WTC11 (cell line): ENCODE data around the gene LRRFIP1. TPM values are rescaled to one million over a fixed set of nuclear protein-coding genes. Genes with fewer than 3 reads are reported as not detected.
A peak's percentile ranks its signal among the peaks of the same experiment; 100 is the strongest.

Experiments used
- ATAC-seq: fragments of 200-7000 bp; cut with Tn5 transposase; 2 replicates; pipeline ENCODE4 v1.10.0; 2021; ENCODE audit warnings: mild to moderate bottlenecking, moderate library complexity
- CTCF ChIA-PET: fragments of 300-600 bp; sonication (Branson Sonifier 250); formaldehyde crosslinking; loops from one replicate; lab custom pipeline; 2021; ENCODE audit warnings: antibody characterized with exemption; lab: Charles Lee
- POLR2A ChIA-PET: fragments of 350-600 bp; sonication (Branson Sonifier 250); formaldehyde crosslinking; loops from one replicate; lab custom pipeline; 2021; ENCODE audit warnings: antibody characterized with exemption; lab: Charles Lee
- DNase-seq: peaks from one replicate; pipeline ENCODE4 v3.0.0; 2021; ENCODE audit warnings: low spot score
- H3K27ac Mint-ChIP-seq: 2 replicates; pipeline ENCODE4 v1.8.0; 2021; ENCODE audit warnings: mixed read lengths
- H3K27me3 Mint-ChIP-seq: 2 replicates; pipeline ENCODE4 v1.8.0; 2021; ENCODE audit warnings: low read depth, mild to moderate bottlenecking, moderate library complexity, mixed read lengths
- H3K36me3 Mint-ChIP-seq: 2 replicates; pipeline ENCODE4 v1.8.0; 2021; ENCODE audit warnings: mixed read lengths
- H3K4me1 Mint-ChIP-seq: 2 replicates; pipeline ENCODE4 v1.8.0; 2022; ENCODE audit warnings: mixed read lengths
- H3K4me3 Mint-ChIP-seq: 2 replicates; pipeline ENCODE4 v1.8.0; 2021; ENCODE audit warnings: mild to moderate bottlenecking, moderate library complexity, mixed read lengths
- H3K9me3 Mint-ChIP-seq: 2 replicates; pipeline ENCODE4 v1.8.0; 2021; ENCODE audit warnings: mixed read lengths
- ATF3 ChIP-seq: sonication (generic); formaldehyde crosslinking; conservative IDR thresholded peaks from 2 replicates; pipeline ENCODE4 v1.8.1; 2022; ENCODE audit warnings: mild to moderate bottlenecking, missing genetic modification reagents
- CREB1 ChIP-seq: sonication (generic); formaldehyde crosslinking; IDR thresholded peaks from 2 replicates; pipeline ENCODE4 v1.8.0; 2023; ENCODE audit warnings: mild to moderate bottlenecking, missing genetic modification reagents
- CREM ChIP-seq: sonication (generic); formaldehyde crosslinking; IDR thresholded peaks from 2 replicates; pipeline ENCODE4 v1.8.1; 2022; ENCODE audit warnings: mild to moderate bottlenecking, missing genetic modification reagents, moderate library complexity
- ELF4 ChIP-seq: sonication (generic); formaldehyde crosslinking; IDR thresholded peaks from 2 replicates; pipeline ENCODE4 v1.8.1; 2022; ENCODE audit warnings: low read depth, mild to moderate bottlenecking, moderate library complexity, missing genetic modification reagents
- EMX1 ChIP-seq: fragments of 250-450 bp; sonication (Bioruptor Pico); IDR thresholded peaks from 2 replicates; pipeline ENCODE4 v1.8.0; 2021; ENCODE audit warnings: mild to moderate bottlenecking
- ETV6 ChIP-seq: sonication (generic); formaldehyde crosslinking; IDR thresholded peaks from 2 replicates; pipeline ENCODE4 v1.8.1; 2022; ENCODE audit warnings: mild to moderate bottlenecking, missing genetic modification reagents
- FOXJ3 ChIP-seq: sonication (generic); formaldehyde crosslinking; IDR thresholded peaks from 2 replicates; pipeline ENCODE4 v1.9.0; 2021; ENCODE audit warnings: missing genetic modification reagents, mild to moderate bottlenecking, borderline replicate concordance
- GTF2I ChIP-seq: fragments of 250-450 bp; sonication (Bioruptor Pico); conservative IDR thresholded peaks from 2 replicates; pipeline ENCODE4 v1.4.0; 2021; ENCODE audit warnings: mild to moderate bottlenecking
- JAZF1 ChIP-seq: fragments of 250-450 bp; sonication (Bioruptor Pico); IDR thresholded peaks from 2 replicates; pipeline ENCODE4 v1.9.0; 2021; ENCODE audit warnings: moderate library complexity, mild to moderate bottlenecking, inconsistent platforms
- JUN ChIP-seq: sonication (generic); formaldehyde crosslinking; IDR thresholded peaks from 2 replicates; pipeline ENCODE4 v1.8.0; 2023; ENCODE audit warnings: mild to moderate bottlenecking, missing genetic modification reagents
- KAT7 ChIP-seq: sonication (generic); formaldehyde crosslinking; IDR thresholded peaks from 2 replicates; pipeline ENCODE4 v1.8.1; 2023; ENCODE audit warnings: missing genetic modification reagents, mild to moderate bottlenecking, borderline replicate concordance
- MAX ChIP-seq: sonication (generic); formaldehyde crosslinking; IDR thresholded peaks from 2 replicates; pipeline ENCODE4 v1.8.0; 2022; ENCODE audit warnings: mild to moderate bottlenecking, missing genetic modification reagents
- NR2C2 ChIP-seq: sonication (generic); formaldehyde crosslinking; IDR thresholded peaks from 2 replicates; pipeline ENCODE4 v1.8.0; 2022; ENCODE audit warnings: mild to moderate bottlenecking, missing genetic modification reagents
- OVOL2 ChIP-seq: fragments of 250-450 bp; sonication (Bioruptor Pico); IDR thresholded peaks from 2 replicates; pipeline ENCODE4 v1.9.0; 2021; ENCODE audit warnings: mild to moderate bottlenecking, borderline replicate concordance
- RORB ChIP-seq: fragments of 250-450 bp; sonication (Bioruptor Pico); IDR thresholded peaks from 2 replicates; pipeline ENCODE4 v1.9.0; 2021; ENCODE audit warnings: mild to moderate bottlenecking
- SMAD4 ChIP-seq: sonication (generic); formaldehyde crosslinking; IDR thresholded peaks from 2 replicates; pipeline ENCODE4 v1.8.0; 2022; ENCODE audit warnings: mild to moderate bottlenecking, missing genetic modification reagents
- SP1 ChIP-seq: sonication (generic); formaldehyde crosslinking; conservative IDR thresholded peaks from 2 replicates; pipeline ENCODE4 v1.8.1; 2022; ENCODE audit warnings: missing genetic modification reagents
- USF1 ChIP-seq: sonication (generic); formaldehyde crosslinking; IDR thresholded peaks from 2 replicates; pipeline ENCODE4 v1.8.0; 2022; ENCODE audit warnings: mild to moderate bottlenecking, missing genetic modification reagents
- USF2 ChIP-seq: sonication (generic); formaldehyde crosslinking; IDR thresholded peaks from 2 replicates; pipeline ENCODE4 v1.8.1; 2023; ENCODE audit warnings: mild to moderate bottlenecking, missing genetic modification reagents, moderate library complexity
- ZBTB43 ChIP-seq: sonication (generic); formaldehyde crosslinking; IDR thresholded peaks from 2 replicates; pipeline ENCODE4 v1.8.1; 2023; ENCODE audit warnings: mild to moderate bottlenecking, missing genetic modification reagents
- ZNF138 ChIP-seq: sonication (generic); formaldehyde crosslinking; conservative IDR thresholded peaks from 2 replicates; pipeline ENCODE4 v1.8.1; 2022; ENCODE audit warnings: mild to moderate bottlenecking, moderate library complexity, missing genetic modification reagents
- ZNF219 ChIP-seq: sonication (generic); formaldehyde crosslinking; IDR thresholded peaks from 2 replicates; pipeline ENCODE4 v1.8.0; 2023; ENCODE audit warnings: missing genetic modification reagents, mild to moderate bottlenecking, borderline replicate concordance
- ZNF232 ChIP-seq: sonication (generic); formaldehyde crosslinking; IDR thresholded peaks from 2 replicates; pipeline ENCODE4 v1.8.0; 2022; ENCODE audit warnings: mild to moderate bottlenecking, missing genetic modification reagents
- ZNF396 ChIP-seq: fragments of 250-450 bp; sonication (Bioruptor Pico); IDR thresholded peaks from 2 replicates; pipeline ENCODE4 v1.8.0; 2021; ENCODE audit warnings: mild to moderate bottlenecking, moderate library complexity, borderline replicate concordance
- ZNF416 ChIP-seq: fragments of 250-450 bp; sonication (Bioruptor Pico); IDR thresholded peaks from 2 replicates; pipeline ENCODE4 v1.9.0; 2021; ENCODE audit warnings: mild to moderate bottlenecking, inconsistent platforms
- ZNF512 ChIP-seq: sonication (generic); formaldehyde crosslinking; IDR thresholded peaks from 2 replicates; pipeline ENCODE4 v1.8.1; 2022; ENCODE audit warnings: missing genetic modification reagents, borderline replicate concordance
- total RNA-seq: library from RNA; stranded (reverse); gene quantifications from 3 replicates; pipeline ENCODE4 v1.2.3, GENCODE V29; 2021

Gene LRRFIP1
- total RNA-seq, 1 experiment from 2014 or later: 88.4 TPM

- peak; percentile 71 for ATAC-seq
- peak; percentile 58 for DNase-seq
- ChIA-PET CTCF (interaction anchor here (0.5 to 4.3 kb wide), 15 partner anchors 10 to 281 kb away, joined by 3 to 15 read pairs (median 5); no protein-coding TSS in a partner anchor), POLR2A (interaction anchor here (0.8 to 1.0 kb wide), 2 partner anchors 9 to 10 kb away, joined by 3 read pairs; no protein-coding TSS in a partner anchor)
- peaks cover 83% of the 10 kb centered on the region for H3K4me1 Mint-ChIP-seq
- H3K4me3 Mint-ChIP-seq: peak overlapping the region; percentile 50
- no peak for TF ChIP-seq GTF2I (CRISPR knock-in tag)
- TF ChIP-seq RORB (CRISPR knock-in tag): no peak
- no peak for TF ChIP-seq MAX (CRISPR knock-in tag)
- TF ChIP-seq SP1 (CRISPR knock-in tag): peak; percentile 45; the same call in 1 of the 2 replicates
- no peak for TF ChIP-seq ZNF416 (CRISPR knock-in tag)
- H3K9me3 Mint-ChIP-seq: no peaks in the 10 kb centered on the region
- peak overlapping the region; percentile 99 for H3K27ac Mint-ChIP-seq
- H3K36me3 Mint-ChIP-seq: no peaks in the 10 kb centered on the region
- no peaks in the 10 kb centered on the region for H3K27me3 Mint-ChIP-seq
Measured at GRCh38 chr2:237702441-237703391, 75.3 kb downstream of the LRRFIP1 start.

- Mint-ChIP-seq H3K27me3 (no peaks in the 10 kb centered on the region), H3K4me3 (no peak overlapping the region), H3K4me1 (peaks cover 80% of the 10 kb centered on the region), H3K36me3 (peaks cover 5% of the 10 kb centered on the region), H3K9me3 (no peaks in the 10 kb centered on the region), H3K27ac (peak overlapping the region; percentile 52)
- ATAC-seq (no peak), DNase-seq (no peak)
- no peak for TF ChIP-seq CREB1
- no peak for TF ChIP-seq GTF2I (CRISPR knock-in tag)
- TF ChIP-seq FOXJ3 (CRISPR knock-in tag): no peak
- TF ChIP-seq USF2: no peak
- TF ChIP-seq ZNF232 (CRISPR knock-in tag): no peak
- no peak for TF ChIP-seq ETV6 (CRISPR knock-in tag)
- TF ChIP-seq SMAD4: no peak
- no peak for TF ChIP-seq ATF3
- no peak for TF ChIP-seq KAT7 (CRISPR knock-in tag)
- no peak for TF ChIP-seq OVOL2 (CRISPR knock-in tag)
- no peak for TF ChIP-seq ELF4 (CRISPR knock-in tag)
- no peak for TF ChIP-seq NR2C2
- TF ChIP-seq JUN (CRISPR knock-in tag): no peak
- TF ChIP-seq ZNF396 (CRISPR knock-in tag): no peak
- no peak for TF ChIP-seq ZNF219
- ChIA-PET CTCF (interaction anchor here (1.0 kb wide), 1 partner anchor 41 kb away, joined by 3 read pairs; no protein-coding TSS in a partner anchor), POLR2A (interaction anchor here (0.7 kb wide), 2 partner anchors 42 to 434 kb away, joined by 3 read pairs; no protein-coding TSS in a partner anchor)
Measured at GRCh38 chr2:237704501-237705434, 77.4 kb downstream of the LRRFIP1 start.

- POLR2A ChIA-PET: no interaction called here
- H3K9me3 Mint-ChIP-seq: no peaks in the 10 kb centered on the region
- ATAC-seq (no peak), DNase-seq (no peak)
- peak overlapping the region; percentile 79 for H3K27ac Mint-ChIP-seq
- CTCF ChIA-PET: no interaction called here
- H3K4me3 Mint-ChIP-seq: no peak overlapping the region
- H3K4me1 Mint-ChIP-seq: peaks cover 71% of the 10 kb centered on the region
- H3K36me3 Mint-ChIP-seq: peaks cover 8% of the 10 kb centered on the region
- H3K27me3 Mint-ChIP-seq: no peaks in the 10 kb centered on the region
- no peak for TF ChIP-seq EMX1
- TF ChIP-seq CREM: no peak
- TF ChIP-seq USF1 (CRISPR knock-in tag): no peak
- no peak for TF ChIP-seq ZNF138 (CRISPR knock-in tag)
- no peak for TF ChIP-seq ETV6 (CRISPR knock-in tag)
- TF ChIP-seq ELF4 (CRISPR knock-in tag): no peak
- no peak for TF ChIP-seq ZNF219
- no peak for TF ChIP-seq ZNF512
- TF ChIP-seq ZBTB43 (CRISPR knock-in tag): no peak
- no peak for TF ChIP-seq JAZF1
Measured at GRCh38 chr2:237706257-237706656, 78.9 kb downstream of the LRRFIP1 start.
